Vein endothelial cell (primary cell): ENCODE results near the gene DCAKD. TPM values are rescaled to one million over a fixed set of nuclear protein-coding genes. Genes with fewer than 3 reads are reported as not detected.

Source experiments
- small RNA-seq: library from RNA; depleted of rRNA; stranded (forward); fragments of <200 nt; gene quantifications from one replicate; pipeline ENCODE3, GENCODE V24; 2012
- total RNA-seq: library from RNA; depleted of rRNA; stranded (reverse); fragments of >200 nt; gene quantifications from 2 replicates; pipeline ENCODE4 v1.2.3, GENCODE V29; 2012

DCAKD gene
- 22.3 and 51.0 TPM in 2 replicates for total RNA-seq

GRCh38 chr17:45051060-45051719 is at the start of gene DCAKD:
Gene DCAKD (minus strand): TSS chr17:45051632. CDS start chr17:45034885, 16,747 bp downstream.

GRCh38 chr17:45060797-45061605 is 9.6 kb upstream of the DCAKD start, which contains the start of gene NMT1:
Gene NMT1 (plus strand): TSS chr17:45061317. CDS start chr17:45061330, 13 bp downstream.

Small RNA genes within 50 kb of the gene (small RNA-seq; reads per million reads assigned to genes)
- not detected for gene AC015936.2
- not detected for gene RF00019

Other genes with a start within 250 kb of the DCAKD start
- 3.3 and 14.6 TPM in 2 replicates for gene GJC1, start 221.3 kb downstream of the DCAKD start, total RNA-seq
- not detected in 2 replicates for gene HIGD1B, start 203.7 kb downstream of the DCAKD start, total RNA-seq
- 134 and 180 TPM in 2 replicates for gene EFTUD2, start 152.2 kb downstream of the DCAKD start, total RNA-seq
- 0.86 TPM in 1 of 2 replicates, not detected in the other for gene GFAP, start 136.1 kb downstream of the DCAKD start, total RNA-seq
- 4.2 and 8.8 TPM in 2 replicates for gene KIF18B, start 103.9 kb downstream of the DCAKD start, total RNA-seq
- gene C1QL1, start 83.3 kb downstream of the DCAKD start, total RNA-seq, result not detected in 2 replicates
- gene NMT1, start 9.7 kb upstream of the DCAKD start, total RNA-seq, result 75.4 and 90.8 TPM in 2 replicates
- gene PLCD3, start 80.9 kb upstream of the DCAKD start, total RNA-seq, result 47.4 and 52.1 TPM in 2 replicates
- 3.5 and 6.5 TPM in 2 replicates for gene ACBD4, start 84.1 kb upstream of the DCAKD start, total RNA-seq
- 8.1 and 8.2 TPM in 2 replicates for gene HEXIM1, start 96.8 kb upstream of the DCAKD start, total RNA-seq
- gene HEXIM2, start 110.2 kb upstream of the DCAKD start, total RNA-seq, result 2.8 and 4.2 TPM in 2 replicates
- gene FMNL1, start 170.3 kb upstream of the DCAKD start, total RNA-seq, result 3.0 and 3.3 TPM in 2 replicates
- gene SPATA32, start 210.5 kb upstream of the DCAKD start, total RNA-seq, result not detected in 2 replicates